GM12865 (cell line): Measurements from ENCODE around the gene HLA-DQB1.
A peak's percentile ranks its signal among the peaks of the same experiment; 100 is the strongest.
"Not testable (repeated sequence)": the region's sequence is repeated elsewhere in the genome, so short reads cannot be mapped to it uniquely, and the experiment has no call there.

Source experiments
- DNase-seq: peaks from one replicate; pipeline ENCODE4 v3.0.0; 2010; ENCODE audit warnings: low read depth
- H3K4me3 ChIP-seq: 2 replicates; pipeline ENCODE4 v1.5.1; 2011; ENCODE audit warnings: mild to moderate bottlenecking, low read depth, low read length, control low read depth
- TF ChIP-seq, protein P1 (sequence below): IDR thresholded peaks from 2 replicates; pipeline ENCODE4 v1.5.1; 2011; ENCODE audit warnings: low read length, control low read depth, low read depth, inconsistent platforms; ENCODE audit not compliant: insufficient read depth; ENCODE audit errors: missing control alignments

Gene HLA-DQB1

DNA sequence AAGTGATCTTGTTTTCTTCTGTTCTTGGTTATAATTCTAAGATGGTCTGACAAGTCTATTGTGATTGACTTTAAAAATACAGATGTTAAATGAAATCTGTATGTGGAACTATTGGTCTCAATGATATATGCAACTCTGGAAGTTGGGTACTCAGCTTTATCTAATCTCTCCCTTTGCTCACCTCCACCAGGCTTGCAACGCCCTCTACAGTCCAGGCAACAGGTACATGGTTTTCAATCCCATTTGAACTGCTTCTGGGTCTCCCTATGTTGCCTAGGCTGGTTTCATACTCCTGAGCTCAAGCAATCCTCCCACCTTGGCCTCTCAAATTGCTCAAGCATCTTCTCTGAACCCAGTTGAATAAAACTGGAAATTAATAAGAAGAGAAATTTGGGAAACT, 25.6 kb upstream of the HLA-DQB1 start:
- TF ChIP-seq, protein P1, sequence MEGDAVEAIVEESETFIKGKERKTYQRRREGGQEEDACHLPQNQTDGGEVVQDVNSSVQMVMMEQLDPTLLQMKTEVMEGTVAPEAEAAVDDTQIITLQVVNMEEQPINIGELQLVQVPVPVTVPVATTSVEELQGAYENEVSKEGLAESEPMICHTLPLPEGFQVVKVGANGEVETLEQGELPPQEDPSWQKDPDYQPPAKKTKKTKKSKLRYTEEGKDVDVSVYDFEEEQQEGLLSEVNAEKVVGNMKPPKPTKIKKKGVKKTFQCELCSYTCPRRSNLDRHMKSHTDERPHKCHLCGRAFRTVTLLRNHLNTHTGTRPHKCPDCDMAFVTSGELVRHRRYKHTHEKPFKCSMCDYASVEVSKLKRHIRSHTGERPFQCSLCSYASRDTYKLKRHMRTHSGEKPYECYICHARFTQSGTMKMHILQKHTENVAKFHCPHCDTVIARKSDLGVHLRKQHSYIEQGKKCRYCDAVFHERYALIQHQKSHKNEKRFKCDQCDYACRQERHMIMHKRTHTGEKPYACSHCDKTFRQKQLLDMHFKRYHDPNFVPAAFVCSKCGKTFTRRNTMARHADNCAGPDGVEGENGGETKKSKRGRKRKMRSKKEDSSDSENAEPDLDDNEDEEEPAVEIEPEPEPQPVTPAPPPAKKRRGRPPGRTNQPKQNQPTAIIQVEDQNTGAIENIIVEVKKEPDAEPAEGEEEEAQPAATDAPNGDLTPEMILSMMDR: peak; percentile 69
- DNase-seq: peak; percentile 80
- H3K4me3 ChIP-seq: no peak overlapping the region

DNA sequence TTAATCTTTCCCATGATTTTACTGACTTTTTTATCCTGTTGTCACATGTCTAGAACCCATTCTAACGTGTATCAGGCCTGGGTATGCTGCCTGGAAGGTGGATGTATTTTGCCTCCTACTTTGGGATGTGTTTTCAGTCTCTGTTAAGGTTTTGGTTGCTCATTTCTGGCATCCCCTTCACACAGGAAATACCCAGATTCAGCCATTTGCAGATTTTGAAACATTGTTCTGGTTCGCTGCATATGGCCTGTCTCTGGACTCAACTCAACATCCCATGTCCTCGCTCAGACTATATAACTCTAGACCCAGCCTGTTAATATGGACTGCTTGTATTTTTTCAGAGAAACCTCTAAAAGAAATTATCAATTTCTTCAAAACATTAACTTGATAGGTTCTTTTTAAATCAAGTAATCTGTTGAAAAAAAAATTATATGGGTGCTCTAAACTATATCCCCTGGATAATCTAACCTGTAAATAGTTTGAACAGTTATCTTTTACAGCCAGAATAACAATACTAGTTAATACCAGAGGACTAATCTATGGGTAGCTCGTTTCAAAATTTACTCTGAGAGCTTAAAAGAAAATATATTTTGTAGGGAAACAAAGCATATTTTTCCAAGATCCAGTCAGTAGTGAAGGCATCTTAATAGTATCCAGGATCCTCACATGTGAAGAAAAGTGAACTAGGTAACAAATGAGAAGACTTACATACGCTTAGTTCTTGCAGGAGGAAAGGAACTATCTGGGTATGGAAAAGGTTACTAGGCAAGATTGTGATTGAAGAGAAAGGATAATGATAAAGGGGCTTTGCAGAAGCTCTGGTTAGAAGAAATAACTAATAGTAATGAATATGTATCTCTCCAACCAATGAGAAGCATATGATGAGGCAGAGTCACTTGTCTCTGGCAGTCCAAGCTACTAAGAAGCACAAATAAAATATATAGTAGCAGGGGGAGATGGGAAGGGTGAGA, 23.4 kb upstream of the HLA-DQB1 start:
- DNase-seq: peak; percentile 72
- H3K4me3 ChIP-seq: no peak overlapping the region
- TF ChIP-seq, protein P1: no peak

DNA sequence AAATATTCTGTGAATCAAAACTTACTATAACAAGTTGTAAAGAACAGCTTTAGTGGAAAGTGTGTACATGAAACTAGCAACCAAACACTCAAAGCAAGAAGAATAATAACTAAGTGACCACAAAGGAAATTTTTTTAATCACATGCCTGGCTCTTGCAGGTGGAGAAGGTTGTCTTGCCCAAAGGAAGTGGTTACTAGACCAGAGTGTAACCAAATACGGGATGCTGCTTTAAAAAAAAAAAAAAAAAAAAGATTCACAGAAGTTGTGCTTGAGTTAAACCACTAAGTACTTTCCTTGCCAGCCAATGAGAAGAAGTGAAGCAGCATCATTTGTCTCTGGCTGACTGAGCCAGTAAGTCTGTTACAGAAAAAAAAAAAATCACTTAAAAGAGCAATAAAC, 19.1 kb upstream of the HLA-DQB1 start:
- no peak overlapping the region for H3K4me3 ChIP-seq
- DNase-seq: peak; percentile 92
- TF ChIP-seq, protein P1: no peak

DNA sequence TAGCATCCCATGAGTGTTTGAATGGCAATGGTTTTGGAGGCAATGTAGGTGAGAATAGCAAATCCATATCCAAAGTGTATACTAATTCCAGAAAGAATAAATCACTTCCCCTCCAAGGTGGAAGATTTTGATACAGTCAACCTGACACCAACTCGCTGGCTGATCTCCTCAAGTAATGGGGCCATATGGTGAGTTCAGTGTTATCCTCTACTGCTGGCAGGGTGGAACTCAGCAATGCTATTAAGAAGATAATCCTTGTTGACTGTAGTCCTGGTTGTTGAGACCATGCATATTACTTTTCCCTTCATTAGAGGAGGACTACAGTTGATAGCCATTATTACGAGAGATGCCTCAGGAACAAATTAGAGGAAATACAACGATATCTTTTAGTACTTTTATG, 17.8 kb upstream of the HLA-DQB1 start:
- DNase-seq: no peak
- H3K4me3 ChIP-seq: no peak overlapping the region
- TF ChIP-seq, protein P1: no peak

DNA sequence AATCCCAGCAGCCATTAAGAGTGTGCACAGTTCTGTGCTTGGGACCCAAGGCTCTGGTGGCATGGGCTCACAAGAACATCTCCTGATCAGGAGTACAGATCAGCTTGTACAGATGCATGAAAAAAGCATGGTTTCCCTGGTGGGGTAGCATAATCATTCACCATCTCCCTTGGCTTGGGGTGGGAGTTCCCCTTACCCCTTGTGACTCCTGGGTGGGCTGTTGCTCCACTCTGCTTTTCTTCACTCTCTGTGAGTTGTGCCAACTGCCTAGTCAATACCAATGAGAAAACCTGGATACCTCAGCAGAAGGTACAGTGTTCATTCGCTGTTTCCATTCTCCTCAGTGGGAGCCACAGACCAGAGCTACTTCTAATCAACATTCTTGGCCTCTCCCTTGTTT, 13.6 kb upstream of the HLA-DQB1 start:
- no peak for DNase-seq
- H3K4me3 ChIP-seq: no peak overlapping the region
- TF ChIP-seq, protein P1: no peak

DNA sequence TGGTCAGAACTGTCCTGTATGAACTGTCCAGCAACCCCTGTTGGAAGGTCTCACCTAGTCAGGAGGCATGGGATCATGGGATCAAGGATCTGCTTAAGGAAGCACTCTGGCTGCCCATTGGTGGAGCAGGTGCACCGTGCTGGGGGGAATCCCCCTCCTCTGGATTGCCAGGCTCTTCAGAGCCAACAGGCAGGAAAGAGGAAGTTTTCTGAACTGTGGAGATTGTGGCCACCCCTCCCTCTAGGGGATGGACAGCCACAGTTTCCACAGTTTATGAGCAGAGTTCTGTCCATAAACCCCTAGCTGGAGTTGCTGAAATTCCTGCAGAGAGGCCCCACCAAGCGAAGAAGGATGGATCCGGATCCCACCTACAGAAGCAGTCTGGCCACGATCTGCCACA, 13.0 kb upstream of the HLA-DQB1 start:
- DNase-seq: no peak
- TF ChIP-seq, protein P1: no peak
- no peak overlapping the region for H3K4me3 ChIP-seq

DNA sequence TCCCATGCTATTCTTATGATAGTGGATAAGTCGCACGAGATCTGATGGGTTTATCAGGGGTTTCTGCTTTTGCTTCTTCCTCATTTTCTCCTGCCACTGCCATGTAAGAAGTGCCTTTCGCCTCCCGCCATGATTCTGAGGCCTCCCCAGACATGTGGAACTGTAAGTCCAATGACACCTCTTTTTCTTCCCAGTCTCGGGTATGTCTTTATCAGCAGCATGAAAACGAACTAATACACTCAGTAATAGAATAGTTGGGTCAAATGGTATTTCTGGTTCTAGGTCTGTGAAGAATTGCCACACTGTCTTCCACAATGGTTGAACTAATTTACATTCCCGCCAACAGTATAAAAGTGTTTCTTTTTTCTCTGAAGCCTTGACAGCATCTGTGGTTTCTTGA, 7.7 kb upstream of the HLA-DQB1 start:
- not testable (repeated sequence) for H3K4me3 ChIP-seq, DNase-seq

DNA sequence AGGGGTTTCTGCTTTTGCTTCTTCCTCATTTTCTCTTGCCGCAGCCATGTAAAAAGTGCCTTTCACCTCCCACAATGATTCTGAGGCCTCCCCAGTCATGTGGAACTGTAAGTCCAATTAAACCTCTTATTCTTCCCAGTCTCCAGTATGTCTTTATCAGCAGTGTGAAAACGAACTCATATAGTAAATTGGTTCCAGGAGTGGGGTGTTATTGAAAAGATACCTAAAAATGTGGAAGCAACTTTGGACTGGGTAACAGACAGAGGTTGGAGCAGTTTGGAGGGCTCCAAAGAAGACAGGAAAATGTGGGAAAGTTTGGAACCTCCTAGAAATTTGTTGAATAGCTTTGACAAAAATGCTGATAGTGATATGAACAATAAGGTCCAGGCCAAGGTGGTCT, 5.5 kb upstream of the HLA-DQB1 start:
- H3K4me3 ChIP-seq, DNase-seq: not testable (repeated sequence)
